Neural crest cell (in vitro differentiated cells): Measurements from ENCODE around the gene EXD3. TPM values are rescaled to one million over a fixed set of nuclear protein-coding genes. Genes with fewer than 3 reads are reported as not detected.
"Not testable (repeated sequence)": the region's sequence is repeated elsewhere in the genome, so short reads cannot be mapped to it uniquely, and the experiment has no call there.

ENCODE experiments used
- DNase-seq: peaks from one replicate; pipeline ENCODE4 v3.0.0; 2021; ENCODE audit warnings: low read depth, mixed read lengths, low spot score
- H3K27ac Mint-ChIP-seq: one replicate; pipeline ENCODE4 v1.8.0; 2021; ENCODE audit warnings: mild to moderate bottlenecking, mixed read lengths; ENCODE audit not compliant: unreplicated experiment
- H3K27me3 Mint-ChIP-seq: 2 replicates; pipeline ENCODE4 v1.8.0; 2021; ENCODE audit warnings: low read depth, mild to moderate bottlenecking, mixed read lengths
- H3K36me3 Mint-ChIP-seq: 2 replicates; pipeline ENCODE4 v1.8.0; 2021; ENCODE audit warnings: low read depth, mild to moderate bottlenecking, mixed read lengths
- H3K4me1 Mint-ChIP-seq: 2 replicates; pipeline ENCODE4 v1.8.0; 2021; ENCODE audit warnings: mixed read lengths
- H3K4me3 Mint-ChIP-seq: one replicate; pipeline ENCODE4 v1.8.0; 2021; ENCODE audit warnings: mild to moderate bottlenecking, mixed read lengths
- H3K9me3 Mint-ChIP-seq: 2 replicates; pipeline ENCODE4 v1.8.0; 2021; ENCODE audit warnings: mixed read lengths
- total RNA-seq: library from RNA; stranded (reverse); gene quantifications from 2 replicates; pipeline ENCODE4 v1.2.1, GENCODE V29; 2021
- TF ChIP-seq, protein P1 (sequence below): fragments of 200-600 bp; sonication (generic); conservative IDR thresholded peaks from 2 replicates; pipeline ENCODE4 v1.5.0; 2021; ENCODE audit warnings: antibody characterized with exemption, mild to moderate bottlenecking

Gene EXD3
- total RNA-seq, 1 donor from 2014 or later = 15.1 TPM

DNA sequence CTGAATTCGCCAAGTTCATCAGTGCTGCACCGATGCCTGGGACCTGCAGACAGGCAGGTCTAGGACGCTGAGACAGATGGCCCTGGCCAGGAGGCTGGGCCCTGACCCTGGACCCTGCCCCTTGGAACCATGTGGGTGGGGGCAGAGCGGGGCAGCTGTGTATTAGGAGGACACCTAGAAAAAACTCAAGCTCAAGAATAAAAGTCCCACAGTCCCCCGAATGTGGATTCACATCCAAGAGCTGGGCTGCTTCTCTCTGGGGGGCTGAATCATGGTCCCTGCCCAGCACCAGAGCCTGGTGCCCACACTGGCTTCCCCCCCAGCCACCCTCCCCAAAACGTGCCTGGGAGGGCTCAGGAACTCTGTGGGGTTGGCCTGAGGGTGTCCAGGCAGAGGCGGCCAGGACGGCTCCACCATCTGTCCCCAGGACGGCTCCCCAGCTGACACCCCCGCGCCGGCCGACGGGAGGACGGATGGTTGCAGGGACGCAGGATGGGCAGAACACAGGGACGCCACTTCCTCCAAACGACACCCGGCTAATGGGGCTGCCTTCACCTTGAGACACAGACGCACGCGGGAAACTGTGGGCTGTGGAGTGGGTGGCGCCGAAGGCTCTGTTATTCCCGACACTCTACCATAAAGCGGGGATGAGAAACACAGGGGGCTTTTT lies 34.9 kb downstream of the EXD3 start:
- H3K27me3 Mint-ChIP-seq = no peaks in the 10 kb centered on the region
- no peaks in the 10 kb centered on the region for H3K36me3 Mint-ChIP-seq
- H3K4me3 Mint-ChIP-seq = no peak overlapping the region
- no peaks in the 10 kb centered on the region for H3K9me3 Mint-ChIP-seq
- H3K27ac Mint-ChIP-seq = no peak overlapping the region
- DNase-seq = no peak
- TF ChIP-seq, protein P1, sequence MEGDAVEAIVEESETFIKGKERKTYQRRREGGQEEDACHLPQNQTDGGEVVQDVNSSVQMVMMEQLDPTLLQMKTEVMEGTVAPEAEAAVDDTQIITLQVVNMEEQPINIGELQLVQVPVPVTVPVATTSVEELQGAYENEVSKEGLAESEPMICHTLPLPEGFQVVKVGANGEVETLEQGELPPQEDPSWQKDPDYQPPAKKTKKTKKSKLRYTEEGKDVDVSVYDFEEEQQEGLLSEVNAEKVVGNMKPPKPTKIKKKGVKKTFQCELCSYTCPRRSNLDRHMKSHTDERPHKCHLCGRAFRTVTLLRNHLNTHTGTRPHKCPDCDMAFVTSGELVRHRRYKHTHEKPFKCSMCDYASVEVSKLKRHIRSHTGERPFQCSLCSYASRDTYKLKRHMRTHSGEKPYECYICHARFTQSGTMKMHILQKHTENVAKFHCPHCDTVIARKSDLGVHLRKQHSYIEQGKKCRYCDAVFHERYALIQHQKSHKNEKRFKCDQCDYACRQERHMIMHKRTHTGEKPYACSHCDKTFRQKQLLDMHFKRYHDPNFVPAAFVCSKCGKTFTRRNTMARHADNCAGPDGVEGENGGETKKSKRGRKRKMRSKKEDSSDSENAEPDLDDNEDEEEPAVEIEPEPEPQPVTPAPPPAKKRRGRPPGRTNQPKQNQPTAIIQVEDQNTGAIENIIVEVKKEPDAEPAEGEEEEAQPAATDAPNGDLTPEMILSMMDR = no peak
- peaks cover 12% of the 10 kb centered on the region for H3K4me1 Mint-ChIP-seq

DNA sequence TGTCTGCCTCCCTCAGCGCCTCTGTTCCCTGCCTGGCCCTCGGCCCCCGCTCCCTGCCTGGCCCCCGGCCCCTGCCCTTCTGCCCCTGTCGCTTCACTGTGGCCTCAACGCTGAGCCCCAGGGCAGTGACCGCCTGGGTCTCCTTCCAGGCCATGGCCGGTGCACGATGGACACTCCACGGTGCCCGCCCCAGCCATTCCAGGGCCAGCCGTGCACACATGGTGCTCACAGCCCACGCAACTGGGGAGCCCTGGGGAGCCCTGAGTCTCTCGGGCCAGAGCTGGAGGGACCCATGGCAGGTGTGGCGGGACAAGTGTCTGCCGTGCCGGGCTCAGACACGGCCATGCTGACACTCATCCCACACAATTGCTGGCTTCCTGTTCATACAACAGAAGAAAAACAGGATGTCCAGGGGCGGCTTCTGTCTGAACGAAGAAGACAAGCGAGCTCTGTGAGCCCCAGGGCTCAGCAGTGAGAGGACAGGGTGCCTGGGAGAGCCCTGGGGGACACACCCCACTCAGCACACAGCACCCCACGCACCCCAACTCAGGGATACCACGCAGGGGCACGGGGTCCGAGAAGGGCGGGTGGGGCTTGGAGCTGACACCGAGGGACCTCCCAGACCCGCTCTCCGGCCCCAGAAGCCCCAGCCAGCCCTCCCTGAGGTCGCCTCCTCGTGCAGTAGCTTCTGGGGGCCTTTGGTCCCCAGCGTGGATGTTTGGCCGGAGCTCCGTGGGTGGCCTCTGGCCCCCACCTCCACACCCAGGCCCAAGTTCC lies 35.7 kb downstream of the EXD3 start:
- Mint-ChIP-seq H3K27ac (peak overlapping the region; percentile 83), H3K4me1 (peaks cover 14% of the 10 kb centered on the region), H3K27me3 (no peaks in the 10 kb centered on the region), H3K9me3 (no peaks in the 10 kb centered on the region), H3K36me3 (no peaks in the 10 kb centered on the region), H3K4me3 (no peak overlapping the region)
- TF ChIP-seq, protein P1 = no peak
- no peak for DNase-seq

DNA sequence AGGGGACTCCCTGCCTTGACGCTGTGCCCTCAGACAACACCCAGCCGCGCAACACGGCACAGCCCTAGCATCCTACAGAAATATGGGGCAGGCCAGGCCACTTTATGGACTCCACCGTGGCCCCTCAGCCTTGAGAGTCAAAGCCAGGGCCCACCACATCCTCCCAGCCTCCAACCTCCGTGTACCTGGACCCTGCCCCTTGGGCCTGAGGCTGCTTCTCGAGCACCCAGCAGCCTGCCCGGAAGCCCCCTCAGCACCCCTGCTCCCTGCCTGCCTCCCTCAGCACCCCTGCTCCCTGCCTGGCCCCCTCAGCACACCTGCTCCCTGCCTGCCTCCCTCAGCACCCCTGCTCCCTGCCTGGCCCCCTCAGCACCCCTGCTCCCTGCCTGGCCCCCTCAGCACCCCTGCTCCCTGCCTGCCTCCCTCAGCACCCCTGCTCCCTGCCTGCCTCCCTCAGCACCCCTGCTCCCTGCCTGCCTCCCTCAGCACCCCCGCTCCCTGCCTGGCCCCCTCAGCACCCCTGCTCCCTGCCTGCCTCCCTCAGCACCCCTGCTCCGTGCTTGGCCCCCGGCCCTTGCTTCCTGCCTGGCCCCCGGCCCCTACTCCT lies 36.4 kb downstream of the EXD3 start:
- not testable (repeated sequence) for H3K27me3 Mint-ChIP-seq, H3K9me3 Mint-ChIP-seq, H3K36me3 Mint-ChIP-seq, H3K4me3 Mint-ChIP-seq, DNase-seq, H3K27ac Mint-ChIP-seq
- H3K4me1 Mint-ChIP-seq = peaks cover 17% of the 10 kb centered on the region

DNA sequence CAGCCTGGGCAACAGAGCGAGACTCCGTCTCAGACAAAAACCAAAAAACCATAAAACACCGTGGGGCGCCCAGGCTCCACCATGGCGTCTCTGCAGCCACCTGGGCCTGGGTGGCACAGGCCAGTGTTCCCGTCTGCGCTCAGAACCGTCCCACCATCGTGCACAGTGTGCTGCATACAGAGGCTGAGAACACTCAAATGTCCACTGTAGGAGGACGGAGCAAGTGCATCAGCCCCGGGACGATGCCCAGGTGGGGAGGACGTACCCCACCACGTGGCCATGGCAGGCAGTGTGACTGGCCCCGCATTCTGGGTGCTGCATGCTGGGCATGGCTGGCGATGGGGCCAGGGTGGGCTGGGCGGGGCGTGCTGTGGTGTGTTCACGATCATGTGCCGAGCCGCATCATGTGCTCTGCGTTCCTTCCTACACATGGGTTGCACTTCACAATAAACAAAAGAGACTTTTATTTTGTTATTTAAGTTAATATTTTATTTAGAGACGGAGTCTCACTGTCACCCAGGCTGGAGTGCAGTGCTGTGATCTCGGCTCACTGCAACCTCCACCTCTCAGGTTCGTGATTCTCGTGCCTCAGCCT lies 37.8 kb downstream of the EXD3 start:
- H3K36me3 Mint-ChIP-seq = no peaks in the 10 kb centered on the region
- no peak for DNase-seq
- TF ChIP-seq, protein P1 = no peak
- peaks cover 13% of the 10 kb centered on the region for H3K4me1 Mint-ChIP-seq
- no peak overlapping the region for H3K27ac Mint-ChIP-seq
- no peaks in the 10 kb centered on the region for H3K27me3 Mint-ChIP-seq
- H3K4me3 Mint-ChIP-seq = no peak overlapping the region
- H3K9me3 Mint-ChIP-seq = no peaks in the 10 kb centered on the region

DNA sequence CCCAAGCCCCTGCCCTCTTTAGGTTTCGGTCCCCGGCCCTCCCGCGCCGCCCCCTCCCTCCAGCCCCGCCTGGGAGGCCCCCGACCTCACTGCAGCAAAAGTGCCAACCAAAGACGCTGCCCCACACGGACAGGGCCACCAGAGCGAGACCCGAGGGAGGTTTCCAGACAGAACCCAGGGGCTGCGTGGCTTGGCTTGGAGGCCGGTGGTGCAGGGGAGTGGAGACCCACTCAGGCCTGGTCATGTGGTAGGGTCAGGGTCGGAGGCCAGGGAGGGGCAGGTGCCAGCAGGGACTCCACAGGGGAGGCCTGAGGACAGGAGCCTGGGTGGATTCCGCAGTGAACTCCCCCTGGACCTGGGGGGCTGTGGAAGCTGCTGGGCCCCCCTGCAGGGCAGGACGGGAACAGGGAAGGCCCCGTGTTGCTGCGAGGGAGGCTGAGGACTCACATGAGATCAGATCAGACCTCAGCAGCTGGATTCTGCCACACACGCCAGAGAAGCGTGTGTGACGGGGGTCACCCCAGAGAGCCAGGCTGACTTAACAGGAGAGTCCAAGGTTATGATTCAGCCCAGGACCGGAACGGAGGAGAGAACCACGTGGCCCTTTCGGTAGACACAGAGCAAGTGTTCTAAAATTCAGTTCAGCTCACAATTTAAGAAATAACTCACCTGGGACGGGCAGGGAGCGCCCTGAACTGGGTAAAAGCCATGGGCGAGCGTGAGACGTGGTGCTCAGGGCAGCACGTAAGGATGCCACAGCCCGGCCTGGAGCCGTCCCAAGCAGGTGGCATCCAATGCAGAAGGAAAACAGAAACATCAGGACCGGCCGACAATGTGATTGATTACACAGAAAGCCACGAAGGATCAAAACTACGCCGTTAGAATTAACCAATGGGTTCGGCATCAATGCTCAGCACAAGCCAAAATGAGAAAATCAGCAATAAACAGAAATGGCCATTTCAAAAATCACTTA lies 38.9 kb downstream of the EXD3 start:
- DNase-seq = no peak
- peak overlapping the region; percentile 83 for H3K27ac Mint-ChIP-seq
- H3K27me3 Mint-ChIP-seq = no peaks in the 10 kb centered on the region
- no peak overlapping the region for H3K4me3 Mint-ChIP-seq
- no peaks in the 10 kb centered on the region for H3K9me3 Mint-ChIP-seq
- H3K36me3 Mint-ChIP-seq = no peaks in the 10 kb centered on the region
- H3K4me1 Mint-ChIP-seq = peaks cover 13% of the 10 kb centered on the region
- TF ChIP-seq, protein P1 = no peak
